Aorta (tissue), 5 donors: ENCODE measurements around the gene DOP1B. TPM values are rescaled to one million over a fixed set of nuclear protein-coding genes. Genes with fewer than 3 reads are reported as not detected.
A peak's percentile ranks its signal among the peaks of the same experiment; 100 is the strongest.

Source experiments
- ATAC-seq: fragments of 200-7000 bp; cut with Tn5 transposase; one replicate; pipeline ENCODE4 v1.9.1; 2022; ENCODE audit warnings: moderate library complexity; ENCODE audit not compliant: low FRiP score
- DNase-seq, 2 donors: peaks; one replicate each; pipeline ENCODE4 v3.0.0-alpha.2; 2020
- H3K27ac ChIP-seq, 2 donors: one replicate each; pipeline ENCODE4 v1.5.1; 2013; ENCODE audit warnings: low read length in 2 of 2, mild to moderate bottlenecking in 2 of 2, moderate library complexity in 2 of 2, control low read depth in 1 of 2, inconsistent platforms in 1 of 2, low read depth in 1 of 2
- H3K27me3 ChIP-seq, 2 donors: one replicate each; pipeline ENCODE4 v1.6.1; 2013; ENCODE audit warnings: control low read depth in 1 of 2, low read length in 1 of 2, mild to moderate bottlenecking in 1 of 2, moderate library complexity in 1 of 2; ENCODE audit not compliant: insufficient read depth in 2 of 2, control insufficient read depth in 1 of 2
- H3K36me3 ChIP-seq, 2 donors: one replicate each; pipeline ENCODE4 v1.6.1; 2013; ENCODE audit warnings: control low read depth in 1 of 2, low read length in 1 of 2, mild to moderate bottlenecking in 1 of 2; ENCODE audit not compliant: insufficient read depth in 2 of 2, control insufficient read depth in 1 of 2
- H3K4me1 ChIP-seq, 2 donors: one replicate each; pipeline ENCODE4 v1.6.1; 2013; ENCODE audit warnings: low read length in 2 of 2, control low read depth in 1 of 2, mild to moderate bottlenecking in 1 of 2, moderate library complexity in 1 of 2; ENCODE audit not compliant: insufficient read depth in 2 of 2, control insufficient read depth in 1 of 2
- H3K4me3 ChIP-seq, 2 donors: one replicate each; pipeline ENCODE4 v1.5.1; 2013; ENCODE audit warnings: low read length in 2 of 2, control low read depth in 1 of 2, mild to moderate bottlenecking in 1 of 2
- H3K9me3 ChIP-seq: one replicate; pipeline ENCODE4 v1.6.1; 2013; ENCODE audit warnings: mild to moderate bottlenecking, low read length; ENCODE audit not compliant: control insufficient read depth
- WGBS, 2 donors: extraction: QIAGEN DNeasy Blood & Tissue Kit; methylation state at CpG; one replicate each; pipeline ENCODE4 v1.1.7; 2013; 5-methylcytosine and 5-hydroxymethylcytosine counted together
- intact Hi-C, 2 donors: fragments of 100-400 bp; cut with DNase I; formaldehyde crosslinking; loops; one replicate each; pipeline versions ENCODE4 v1.14.2 to v1.15.0; 2022
- polyA plus RNA-seq, 2 donors: library from polyadenylated mRNA; stranded (reverse); fragments of 200-250 nt; gene quantifications; one replicate each; pipeline ENCODE4 v1.2.3, GENCODE V29; 2013
- total RNA-seq, 2 donors: library from RNA; stranded (reverse); fragmentation: NEBNext Ultra II Directional; extraction: Animal tissue kit (Norgen Biotek cat#: 25700); gene quantifications; one replicate each; pipeline ENCODE4 v1.2.1, GENCODE V29; 2021
- donor health status: healthy with polysubstance abuse.
- donor health status: Bipolar disorder and iron deficiency.
- donor health status: DM: no; HTN: no; CAD: no.
- donor health status: DM: no; HTN: no; CAD: no.
- donor health status: DM: yes; HTN: yes; CAD: no.

DOP1B gene
- total and polyA plus RNA-seq, 4 donors: 2.9 to 14.8 (median 9.2) TPM

DNA sequence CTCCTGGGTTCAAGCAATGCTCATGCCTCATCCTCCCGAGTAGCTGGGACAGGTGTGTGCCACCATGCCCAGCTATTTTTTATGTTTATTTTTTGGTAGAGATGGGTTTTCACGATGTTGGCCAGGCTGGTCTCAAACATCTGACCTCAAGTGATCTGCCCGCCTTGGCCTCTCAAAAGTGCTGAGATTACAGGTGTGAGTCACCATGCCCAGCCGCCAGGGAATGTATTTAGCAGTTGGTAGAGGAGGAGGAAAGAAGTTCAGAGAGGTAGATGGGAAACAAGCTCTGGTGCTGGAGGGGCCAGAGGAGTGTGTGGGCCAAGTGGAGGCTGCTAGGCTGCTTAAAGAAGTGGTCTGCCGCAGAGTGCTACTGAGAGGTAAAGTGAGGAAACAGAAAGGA, 6.0 kb downstream of the DOP1B start:
- Histone ChIP-seq H3K9me3 (no peaks in the 10 kb centered on the region), H3K27ac (no peak overlapping the region), H3K4me3 (no peak overlapping the region), H3K36me3 (peaks cover 2 to 3% of the 10 kb centered on the region in 2 donors), H3K4me1 (no peaks in the 10 kb centered on the region), H3K27me3 (no peaks in the 10 kb centered on the region)
- no peak for DNase-seq
- intact Hi-C loops: no loop called here
- WGBS, 2 donors: 93 to 96% methylated on average over 5 of the region's 5 CpGs
- ATAC-seq: no peak

DNA sequence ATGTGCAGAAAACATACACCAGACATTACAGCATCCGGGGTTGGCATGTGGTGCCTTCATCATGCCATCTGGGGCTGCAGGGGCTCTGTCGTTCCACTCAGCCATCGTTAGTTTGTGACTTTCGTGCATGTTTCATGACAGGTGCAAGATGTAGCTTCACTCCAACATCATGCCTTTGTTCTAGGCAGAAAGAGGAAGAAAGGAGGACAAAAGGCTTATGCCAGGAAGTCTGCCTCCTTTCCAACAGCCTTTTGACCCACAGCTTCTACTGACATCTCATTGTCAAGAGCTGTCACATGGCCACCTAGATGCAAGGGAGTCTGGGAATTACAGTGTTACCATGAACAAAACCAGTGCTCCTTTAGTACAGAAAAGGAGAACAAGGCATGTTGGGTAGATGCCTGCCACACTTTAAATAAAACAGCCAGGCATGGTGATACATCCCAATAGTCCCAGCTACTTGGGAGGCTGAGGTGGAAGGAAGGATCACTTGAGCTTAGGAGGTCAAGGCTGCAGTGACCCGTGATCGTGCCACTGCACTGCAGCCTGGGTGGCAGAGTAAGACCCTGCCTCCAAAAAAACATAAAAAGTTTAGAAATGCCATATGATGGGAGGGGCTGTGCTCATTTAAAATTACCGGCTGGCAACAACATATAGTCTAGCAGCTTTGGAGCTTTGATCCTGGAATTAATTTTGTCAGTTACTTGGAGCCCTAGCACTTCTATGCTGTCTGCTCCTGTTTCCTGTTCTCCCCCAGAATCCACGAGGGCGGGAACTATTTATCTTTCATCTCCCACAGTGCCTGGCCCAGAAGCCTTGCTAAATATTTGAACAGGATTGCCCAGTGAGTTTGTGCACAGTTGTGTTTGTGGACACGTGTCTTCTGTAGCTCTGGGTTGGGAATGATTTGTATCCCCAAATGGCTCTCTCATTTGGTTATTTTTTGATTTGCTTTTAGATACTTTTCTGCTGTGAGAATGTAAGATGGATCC, 7.4 kb downstream of the DOP1B start:
- Histone ChIP-seq H3K4me1 (no peaks in the 10 kb centered on the region), H3K27me3 (no peaks in the 10 kb centered on the region), H3K4me3 (no peak overlapping the region), H3K36me3 (peaks cover 2 to 3% of the 10 kb centered on the region in 2 donors), H3K9me3 (no peaks in the 10 kb centered on the region), H3K27ac (no peak overlapping the region)
- ATAC-seq (no peak), DNase-seq (no peak)
- intact Hi-C loops: no loop called here
- WGBS, 2 donors: 67 to 74% methylated on average over 10 of the region's 10 CpGs

- H3K4me3 ChIP-seq: no peak overlapping the region
- H3K4me1 ChIP-seq: no peaks in the 10 kb centered on the region
- H3K9me3 ChIP-seq: no peaks in the 10 kb centered on the region
- no peaks in the 10 kb centered on the region for H3K27me3 ChIP-seq
- DNase-seq (no peak), ATAC-seq (no peak)
- peaks cover 2 to 3% of the 10 kb centered on the region in 2 donors for H3K36me3 ChIP-seq
- intact Hi-C loops: no loop called here
- H3K27ac ChIP-seq: no peak overlapping the region
- 90 to 97% methylated on average over 11 of the region's 11 CpGs for WGBS, 2 donors
These were observed 8.7 kb downstream of the DOP1B start for GRCh38 chr21:36165356-36165755.

GRCh38 chr21:36166705-36167104, 10.1 kb downstream of the DOP1B start:
- intact Hi-C loops: no loop called here

DNA sequence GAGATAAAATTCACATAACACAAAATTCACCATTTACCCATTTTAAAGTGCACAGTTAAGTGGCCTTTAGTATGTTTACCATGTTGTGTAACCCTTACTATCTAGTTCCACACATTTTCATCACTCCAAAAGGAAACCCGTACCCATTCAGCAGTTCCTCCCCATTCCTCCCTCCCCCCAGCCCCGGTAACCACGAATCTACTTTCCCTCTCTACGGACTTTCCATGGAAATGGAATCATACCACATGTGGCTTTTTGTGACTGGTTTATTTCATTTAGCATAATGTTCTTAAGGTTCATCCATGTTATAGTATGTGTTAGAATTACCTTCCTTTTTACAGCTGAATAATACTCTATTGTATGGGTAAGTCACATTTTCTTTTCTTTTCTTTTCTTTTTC, 10.9 kb downstream of the DOP1B start:
- intact Hi-C loops: no loop called here
- Histone ChIP-seq H3K27me3 (no peaks in the 10 kb centered on the region), H3K4me3 (no peak overlapping the region), H3K4me1 (no peaks in the 10 kb centered on the region), H3K36me3 (peaks cover 2 to 3% of the 10 kb centered on the region in 2 donors), H3K27ac (no peak overlapping the region), H3K9me3 (no peaks in the 10 kb centered on the region)
- DNase-seq (no peak), ATAC-seq (no peak)
- WGBS, 2 donors: 92 to 98% methylated on average over 4 of the region's 4 CpGs

More at GRCh38 chr21:36166705-36167104, 10.1 kb downstream of the DOP1B start:
- no peaks in the 10 kb centered on the region for H3K27me3 ChIP-seq
- H3K4me1 ChIP-seq: no peaks in the 10 kb centered on the region
- no peak for DNase-seq
- ATAC-seq: no peak
- no peaks in the 10 kb centered on the region for H3K9me3 ChIP-seq
- no peak overlapping the region for H3K4me3 ChIP-seq
- 82 to 87% methylated on average over 7 of the region's 7 CpGs for WGBS, 2 donors
- no peak overlapping the region for H3K27ac ChIP-seq
- peaks cover 2 to 3% of the 10 kb centered on the region in 2 donors for H3K36me3 ChIP-seq

- intact Hi-C loops: no loop called here
- Histone ChIP-seq H3K9me3 (no peaks in the 10 kb centered on the region), H3K27ac (no peak overlapping the region), H3K4me1 (no peaks in the 10 kb centered on the region), H3K36me3 (peaks cover 2 to 3% of the 10 kb centered on the region in 2 donors), H3K4me3 (no peak overlapping the region), H3K27me3 (no peaks in the 10 kb centered on the region)
- DNase-seq (peak in 1 of 2 donors; percentile 61), ATAC-seq (no peak)
- 93 to 94% methylated on average over 19 of the region's 19 CpGs for WGBS, 2 donors
These were observed 13.0 kb downstream of the DOP1B start for GRCh38 chr21:36169470-36170128.

- no peak for ATAC-seq
- no peak for DNase-seq
- H3K27me3 ChIP-seq: no peaks in the 10 kb centered on the region
- H3K4me3 ChIP-seq: no peak overlapping the region
- no peaks in the 10 kb centered on the region for H3K4me1 ChIP-seq
- intact Hi-C loops: no loop called here
- peaks cover 0 to 3% of the 10 kb centered on the region in 2 donors for H3K36me3 ChIP-seq
- 95 to 96% methylated on average over 6 of the region's 6 CpGs for WGBS, 2 donors
- no peaks in the 10 kb centered on the region for H3K9me3 ChIP-seq
- H3K27ac ChIP-seq: no peak overlapping the region
These were observed 14.2 kb downstream of the DOP1B start for GRCh38 chr21:36170823-36171222.

GRCh38 chr21:36171336-36171735, 14.7 kb downstream of the DOP1B start:
- no peak for DNase-seq
- Histone ChIP-seq H3K27me3 (no peaks in the 10 kb centered on the region), H3K4me1 (no peaks in the 10 kb centered on the region), H3K4me3 (no peak overlapping the region), H3K9me3 (no peaks in the 10 kb centered on the region), H3K36me3 (peaks cover 0 to 3% of the 10 kb centered on the region in 2 donors), H3K27ac (no peak overlapping the region)
- ATAC-seq: no peak
- intact Hi-C loops: no loop called here
- WGBS, 2 donors: 72 to 78% methylated on average over 5 of the region's 5 CpGs
